Fibroblast of the aortic adventitia (primary cell): ENCODE results near the gene STARD9. TPM values are rescaled to one million over a fixed set of nuclear protein-coding genes. Genes with fewer than 3 reads are reported as not detected.
A peak's percentile ranks its signal among the peaks of the same experiment; 100 is the strongest.

ENCODE experiments used
- DNase-seq: peaks from one replicate; pipeline ENCODE4 v3.0.0-alpha.2; 2010; ENCODE audit warnings: low read depth
- H3K4me3 ChIP-seq: 2 replicates; pipeline ENCODE4 v1.5.1; 2011; ENCODE audit warnings: low read depth, mild to moderate bottlenecking, control low read depth, low read length, moderate library complexity
- total RNA-seq: library from RNA; depleted of rRNA; stranded (reverse); fragments of >200 nt; gene quantifications from 2 replicates; pipeline ENCODE4 v1.2.3, GENCODE V29; 2012; ENCODE audit warnings: low replicate concordance
- TF ChIP-seq, protein P1 (sequence below): IDR thresholded peaks from 2 replicates; pipeline ENCODE4 v1.5.1; 2011; ENCODE audit warnings: mild to moderate bottlenecking, low read length, control low read depth, inconsistent platforms; ENCODE audit not compliant: insufficient read depth

STARD9 gene
- total RNA-seq, 1 donor: 8.0 TPM

DNA sequence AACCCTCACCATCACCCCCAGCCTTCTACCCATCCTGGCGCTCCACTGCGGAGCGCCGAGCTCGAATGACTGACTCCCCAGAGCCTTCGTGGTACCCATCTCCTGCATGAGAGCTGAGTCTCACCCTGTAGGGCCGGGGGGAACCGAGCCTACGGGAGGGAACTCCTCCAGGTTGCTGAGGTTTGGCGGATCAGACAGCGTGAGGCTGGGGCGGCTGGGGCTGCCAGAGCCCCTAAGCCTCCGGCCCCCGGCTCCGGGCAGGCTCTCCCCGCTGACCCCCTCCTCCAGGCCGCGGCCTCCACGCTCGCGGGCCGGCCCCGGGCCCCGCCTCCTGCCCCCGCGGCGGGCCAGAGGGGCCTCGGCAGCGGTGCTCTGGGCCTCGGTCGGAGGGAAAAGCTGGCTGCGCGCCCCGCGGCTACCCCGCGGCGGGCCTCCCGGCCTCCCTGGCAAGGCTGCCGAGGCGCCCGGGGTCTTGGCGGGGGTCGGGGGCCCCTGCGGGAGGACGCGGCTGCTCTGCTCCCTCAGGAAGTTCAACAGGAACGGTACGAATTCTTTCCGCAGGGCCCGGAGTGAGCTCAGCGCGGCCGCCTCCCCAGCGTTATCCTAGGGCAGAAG lies 160.9 kb downstream of the STARD9 start:
- TF ChIP-seq, protein P1, sequence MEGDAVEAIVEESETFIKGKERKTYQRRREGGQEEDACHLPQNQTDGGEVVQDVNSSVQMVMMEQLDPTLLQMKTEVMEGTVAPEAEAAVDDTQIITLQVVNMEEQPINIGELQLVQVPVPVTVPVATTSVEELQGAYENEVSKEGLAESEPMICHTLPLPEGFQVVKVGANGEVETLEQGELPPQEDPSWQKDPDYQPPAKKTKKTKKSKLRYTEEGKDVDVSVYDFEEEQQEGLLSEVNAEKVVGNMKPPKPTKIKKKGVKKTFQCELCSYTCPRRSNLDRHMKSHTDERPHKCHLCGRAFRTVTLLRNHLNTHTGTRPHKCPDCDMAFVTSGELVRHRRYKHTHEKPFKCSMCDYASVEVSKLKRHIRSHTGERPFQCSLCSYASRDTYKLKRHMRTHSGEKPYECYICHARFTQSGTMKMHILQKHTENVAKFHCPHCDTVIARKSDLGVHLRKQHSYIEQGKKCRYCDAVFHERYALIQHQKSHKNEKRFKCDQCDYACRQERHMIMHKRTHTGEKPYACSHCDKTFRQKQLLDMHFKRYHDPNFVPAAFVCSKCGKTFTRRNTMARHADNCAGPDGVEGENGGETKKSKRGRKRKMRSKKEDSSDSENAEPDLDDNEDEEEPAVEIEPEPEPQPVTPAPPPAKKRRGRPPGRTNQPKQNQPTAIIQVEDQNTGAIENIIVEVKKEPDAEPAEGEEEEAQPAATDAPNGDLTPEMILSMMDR: no peak
- peak overlapping the region; percentile 90 for H3K4me3 ChIP-seq
- DNase-seq: no peak

GRCh38 chr15:42736793-42737528 lies 161.6 kb downstream of the STARD9 start, which contains the start of gene CDAN1:
TSS of gene CDAN1 (minus strand) at chr15:42737128. CDS start at chr15:42737102, 26 bp downstream.
- DNase-seq: peak; percentile 75
- TF ChIP-seq, protein P1: no peak
- H3K4me3 ChIP-seq: peak within 1 kb of the TSS; percentile 90

DNA sequence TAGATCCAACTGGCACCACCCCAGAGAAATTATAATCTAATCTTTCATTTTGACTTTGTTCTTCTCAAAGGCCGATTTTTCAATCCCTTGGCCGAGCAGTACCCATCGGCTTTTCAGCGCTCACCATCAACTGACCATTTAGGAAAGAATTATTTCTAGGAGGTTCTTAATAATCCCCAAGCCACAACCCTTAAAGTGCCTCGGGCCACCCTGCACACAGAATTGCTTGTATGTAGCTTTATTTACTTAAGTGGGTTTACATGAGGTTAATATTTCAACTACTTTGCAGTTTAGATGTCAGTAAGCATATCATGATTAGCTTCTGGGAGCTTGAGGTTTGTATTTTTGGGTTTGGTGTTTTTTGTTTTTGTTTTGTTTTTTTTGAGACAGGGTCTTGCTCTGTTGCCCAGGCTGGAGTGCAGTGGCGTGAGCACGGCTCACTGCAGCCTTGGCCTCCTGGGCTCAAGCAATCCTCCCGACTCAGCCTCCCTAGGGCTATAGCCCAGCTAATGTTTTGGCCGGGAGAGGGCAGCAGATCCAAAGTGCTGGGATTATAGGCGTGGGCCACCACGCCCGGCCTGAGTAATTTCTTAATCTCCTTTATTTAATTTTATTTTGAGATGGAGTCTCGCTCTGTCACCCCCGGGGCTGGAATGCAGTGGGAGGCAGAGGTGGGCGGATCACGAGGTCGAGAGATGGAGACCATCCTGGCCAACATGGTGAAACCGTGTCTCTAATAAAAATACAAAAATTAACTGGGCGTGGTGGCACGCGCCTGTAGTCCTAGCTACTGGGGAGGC lies 162.3 kb downstream of the STARD9 start:
- peak; percentile 48 for DNase-seq
- TF ChIP-seq, protein P1: peak; percentile 42
- H3K4me3 ChIP-seq: peak overlapping the region; percentile 67

- TF ChIP-seq, protein P1: no peak
- H3K4me3 ChIP-seq: no peak overlapping the region
- DNase-seq: peak; percentile 4
These were observed 166.3 kb downstream of the STARD9 start for GRCh38 chr15:42741710-42742109.

DNA sequence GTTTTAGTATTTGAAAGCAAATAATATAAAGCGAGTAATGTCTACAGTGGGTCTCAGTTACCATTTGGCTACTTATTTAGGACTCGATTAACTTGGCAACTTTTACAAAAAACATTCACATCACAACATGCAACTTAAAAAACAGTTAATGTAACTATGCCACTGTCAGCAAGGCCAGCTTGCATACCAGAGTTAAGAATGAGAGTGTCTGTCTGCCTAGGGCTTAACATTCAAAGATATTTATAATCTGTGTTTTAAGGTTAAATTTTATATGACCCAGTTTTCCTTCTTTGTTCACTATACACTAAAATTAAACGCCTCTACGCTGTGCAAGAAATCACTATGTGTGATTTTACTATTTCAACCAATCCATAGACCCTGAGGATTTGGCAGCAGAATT lies 166.7 kb downstream of the STARD9 start:
- no peak for DNase-seq
- TF ChIP-seq, protein P1: no peak
- H3K4me3 ChIP-seq: no peak overlapping the region

- H3K4me3 ChIP-seq: no peak overlapping the region
- TF ChIP-seq, protein P1: no peak
- DNase-seq: no peak
These were observed 168.8 kb downstream of the STARD9 start for GRCh38 chr15:42744195-42744594.
